SK-N-MC (cell line): ENCODE results near the gene GET4.

Experiments used
- EZH2 ChIP-seq: fragments of 200-600 bp; sonication (generic); IDR thresholded peaks from one replicate; pipeline ENCODE4 v1.6.1; 2017; ENCODE audit warnings: antibody characterized with exemption
- FOXP2 ChIP-seq: optimal IDR thresholded peaks from 2 replicates; pipeline ENCODE3; 2011; ENCODE audit warnings: mild to moderate bottlenecking, moderate library complexity; ENCODE audit not compliant: insufficient read depth; ENCODE audit errors: extremely low read length, control extremely low read depth
- POLR2AphosphoS5 ChIP-seq: IDR thresholded peaks from 2 replicates; pipeline ENCODE4 v1.6.1; 2012; ENCODE audit warnings: mild to moderate bottlenecking, low read depth, low read length, borderline replicate concordance

- TF ChIP-seq POLR2AphosphoS5 = no peak
- no peak for TF ChIP-seq EZH2
- TF ChIP-seq FOXP2 = no peak
Observed at GRCh38 chr7:842431-843031, 33.8 kb upstream of the GET4 start.
